HCT116 (cell line): ENCODE data around the gene UMAD1. TPM values are rescaled to one million over a fixed set of nuclear protein-coding genes. Genes with fewer than 3 reads are reported as not detected.

ENCODE experiments used
- ATAC-seq: fragments of 200-7000 bp; cut with Tn5 transposase; 2 replicates; pipeline ENCODE4 v1.9.1; 2020; ENCODE audit warnings: mild to moderate bottlenecking, moderate library complexity
- BruUV-seq: library from RNA; stranded (reverse); fragments of 400-500 nt; replicated peaks from 2 replicates; lab custom pipeline; 2021; lab: Mats Ljungman, UMichigan
- CTCF ChIA-PET: fragments of 300-600 bp; sonication (Branson Sonifier 250); formaldehyde crosslinking; loops from one replicate; lab custom pipeline; 2021; ENCODE audit warnings: antibody characterized with exemption; lab: Charles Lee
- POLR2A ChIA-PET: fragments of 300-600, 350-600 bp; sonication (Branson Sonifier 250); formaldehyde crosslinking; loops from one replicate; lab custom pipeline; 2021; ENCODE audit warnings: antibody characterized with exemption; lab: Charles Lee
- RAD21 ChIA-PET, 2 experiments: fragments of 300-600 bp; sonication (Branson Sonifier 250); formaldehyde crosslinking; loops; one replicate each; lab custom pipeline; 2023; ENCODE audit warnings: low total read pairs in 2 of 2; ENCODE audit not compliant: uncharacterized antibody in 2 of 2, unreplicated experiment in 2 of 2, low non-redundant PET in 1 of 2; lab: Charles Lee
- DNase-seq: peaks from one replicate; pipeline ENCODE4 v3.0.0-alpha.2; 2010; ENCODE audit warnings: low read depth, low spot score
- H2AFZ ChIP-seq: fragments of 200-600 bp; shearing (Covaris generic), sonication (generic); 2 replicates; pipeline ENCODE4 v1.6.1; 2017; ENCODE audit warnings: low read depth, mixed run types, mixed read lengths, antibody characterized with exemption, low read length; ENCODE audit not compliant: poor library complexity, severe bottlenecking
- H3K27ac ChIP-seq: 2 replicates; pipeline ENCODE4 v1.5.1; 2012; ENCODE audit warnings: low read depth, low read length
- H3K27me3 ChIP-seq: fragments of 200-600 bp; sonication (generic); 2 replicates; pipeline ENCODE4 v1.6.1; 2016; ENCODE audit warnings: mixed run types, low read length, mixed read lengths; ENCODE audit not compliant: insufficient read depth
- H3K36me3 ChIP-seq, 2 experiments: fragments of 200-500 bp in 1 of 2; fragments of 200-600 bp in 1 of 2; sonication (Bioruptor generic) in 1 of 2; sonication (generic) in 1 of 2; 2 replicates each; pipeline versions ENCODE4 v1.5.1 to v1.6.1; 2014 to 2016; ENCODE audit warnings: low read length in 2 of 2, inconsistent platforms in 1 of 2, mixed read lengths in 1 of 2, mixed run types in 1 of 2; ENCODE audit not compliant: insufficient read depth in 2 of 2, control insufficient read depth in 1 of 2
- H3K4me1 ChIP-seq, 2 experiments: fragments of 200-600 bp in 1 of 2; sonication (generic) in 1 of 2; 2 replicates each; pipeline versions ENCODE4 v1.5.1 to v1.6.1; 2012 to 2017; ENCODE audit warnings: low read length in 2 of 2, inconsistent platforms in 1 of 2, mild to moderate bottlenecking in 1 of 2, mixed read lengths in 1 of 2, mixed run types in 1 of 2, moderate library complexity in 1 of 2; ENCODE audit not compliant: insufficient read depth in 2 of 2, control insufficient read depth in 1 of 2
- H3K4me2 ChIP-seq: fragments of 200-600 bp; sonication (generic); 2 replicates; pipeline ENCODE4 v1.6.1; 2017; ENCODE audit warnings: mixed run types, low read length, mixed read lengths
- H3K4me3 ChIP-seq, 2 experiments: fragments of 200-600 bp in 1 of 2; sonication (generic) in 1 of 2; replicated peaks in 1 of 2; 2 replicates each; pipeline ENCODE4 v1.5.1; 2011 to 2016; ENCODE audit warnings: low read length in 2 of 2, control low read depth in 1 of 2, low read depth in 1 of 2, mild to moderate bottlenecking in 1 of 2, mixed read lengths in 1 of 2, mixed run types in 1 of 2
- H3K79me2 ChIP-seq: fragments of 200-600 bp; sonication (generic); 2 replicates; pipeline ENCODE4 v1.6.1; 2017; ENCODE audit warnings: mild to moderate bottlenecking, mixed run types, low read length, moderate library complexity, mixed read lengths; ENCODE audit not compliant: insufficient read depth
- H3K9ac ChIP-seq: fragments of 200-600 bp; sonication (generic); 2 replicates; pipeline ENCODE4 v1.6.1; 2016; ENCODE audit warnings: low read length, mixed read lengths
- H3K9me2 ChIP-seq: fragments of 200-600 bp; sonication (generic), shearing (Covaris generic); 2 replicates; pipeline ENCODE4 v1.6.1; 2017; ENCODE audit warnings: mixed run types, mild to moderate bottlenecking, moderate library complexity; ENCODE audit not compliant: insufficient read depth
- H3K9me3 ChIP-seq, 2 experiments: fragments of 200-500 bp in 1 of 2; fragments of 200-600 bp in 1 of 2; sonication (Bioruptor generic) in 1 of 2; sonication (generic) in 1 of 2; 2 replicates each; pipeline ENCODE4 v1.6.1; 2014 to 2017; ENCODE audit warnings: low read length in 2 of 2, mixed read lengths in 2 of 2, inconsistent platforms in 1 of 2, low read depth in 1 of 2, mild to moderate bottlenecking in 1 of 2, mixed run types in 1 of 2, moderate library complexity in 1 of 2; ENCODE audit not compliant: control insufficient read depth in 1 of 2, insufficient read depth in 1 of 2
- H4K20me1 ChIP-seq: fragments of 200-600 bp; sonication (generic), shearing (Covaris generic); 2 replicates; pipeline ENCODE4 v1.6.1; 2017; ENCODE audit warnings: mixed run types, mild to moderate bottlenecking, moderate library complexity; ENCODE audit not compliant: insufficient read depth
- CBX3 ChIP-seq: IDR thresholded peaks from 2 replicates; pipeline ENCODE4 v1.6.1; 2012; ENCODE audit warnings: low read depth
- CEBPB ChIP-seq: IDR thresholded peaks from 2 replicates; pipeline ENCODE4 v1.6.1; 2012; ENCODE audit warnings: low read depth
- EZH2phosphoT487 ChIP-seq: fragments of 200-600 bp; IDR thresholded peaks from 2 replicates; pipeline ENCODE4 v1.6.1; 2018; ENCODE audit warnings: antibody characterized with exemption, borderline replicate concordance
- JUND ChIP-seq: IDR thresholded peaks from 2 replicates; pipeline ENCODE4 v1.6.1; 2012
- POLR2A ChIP-seq: IDR thresholded peaks from 2 replicates; pipeline ENCODE4 v1.7.0; 2011; ENCODE audit warnings: borderline replicate concordance; ENCODE audit not compliant: insufficient read depth, insufficient read length; ENCODE audit errors: extremely low read depth
- REST ChIP-seq: IDR thresholded peaks from 2 replicates; pipeline ENCODE4 v1.6.1; 2012; ENCODE audit warnings: low read depth
- SIN3A ChIP-seq: IDR thresholded peaks from 2 replicates; pipeline ENCODE4 v1.6.1; 2012; ENCODE audit warnings: low read depth
- SP1 ChIP-seq: IDR thresholded peaks from 2 replicates; pipeline ENCODE4 v1.6.1; 2012; ENCODE audit warnings: low read depth
- SRF ChIP-seq: IDR thresholded peaks from 2 replicates; pipeline ENCODE4 v1.6.1; 2012; ENCODE audit warnings: low read depth
- TCF7L2 ChIP-seq: IDR thresholded peaks from 2 replicates; pipeline ENCODE4 v1.7.0; 2011; ENCODE audit warnings: borderline replicate concordance, inconsistent platforms; ENCODE audit not compliant: insufficient read depth, insufficient read length; ENCODE audit errors: extremely low read depth
- YY1 ChIP-seq: IDR thresholded peaks from 2 replicates; pipeline ENCODE4 v1.6.1; 2011; ENCODE audit warnings: low read length, low read depth, moderate library complexity, mild to moderate bottlenecking; ENCODE audit not compliant: insufficient replicate concordance; ENCODE audit errors: extremely low read depth
- ZFX ChIP-seq: fragments of 450-650 bp; IDR thresholded peaks from 2 replicates; pipeline ENCODE4 v1.6.1; 2017
- ZNF274 ChIP-seq: fragments of 200-500 bp; sonication (Bioruptor generic); IDR thresholded peaks from 2 replicates; pipeline ENCODE4 v1.6.1; 2014; ENCODE audit warnings: mild to moderate bottlenecking, low read depth, low read length, inconsistent platforms
- intact Hi-C: fragments of 100-400 bp; cut with micrococcal nuclease; formaldehyde crosslinking; loops from 2 replicates; pipeline ENCODE4 v1.10.0; 2022
- total RNA-seq: library from RNA; stranded (reverse); gene quantifications from one replicate; pipeline ENCODE4 v1.2.1, GENCODE V29; 2021; ENCODE audit not compliant: unreplicated experiment
- TF ChIP-seq, protein P1 (sequence below): IDR thresholded peaks from 2 replicates; pipeline ENCODE4 v1.6.1; 2012

Gene UMAD1
- total RNA-seq, 1 experiment from 2014 or later: 12.7 TPM

DNA sequence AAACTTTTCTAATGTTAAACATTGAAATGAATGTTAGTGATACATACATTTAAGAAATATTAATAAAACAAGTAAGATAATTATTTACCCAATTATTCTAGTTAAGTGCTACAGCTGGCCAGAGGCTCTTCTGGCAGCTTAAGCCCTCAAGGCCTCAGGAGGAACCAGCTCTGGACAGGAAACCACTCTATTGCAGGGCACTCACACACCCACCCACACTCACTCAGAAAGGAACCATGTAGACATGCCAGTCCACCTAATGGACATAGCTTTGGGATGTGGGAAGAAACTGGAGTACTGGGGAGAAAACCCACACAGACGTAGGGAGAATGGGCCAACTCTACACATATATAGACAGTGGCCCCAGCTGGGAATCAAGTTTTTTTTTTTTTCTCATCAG lies 28.2 kb downstream of the UMAD1 start:
- DNase-seq: no peak
- no peak overlapping the region for H3K4me2 ChIP-seq
- H2AFZ ChIP-seq: no peak overlapping the region
- H3K79me2 ChIP-seq: 0 out of 2 replicates have a peak, but pooled peaks cover 5% of the 10 kb centered on the region
- intact Hi-C loops: no loop called here
- no peaks in the 10 kb centered on the region for H3K9me2 ChIP-seq
- ChIA-PET POLR2A (no interaction called here), CTCF (no interaction called here), RAD21 (no interaction called here)
- no peak overlapping the region for H3K4me3 ChIP-seq
- H3K9ac ChIP-seq: no peak overlapping the region
- no peaks in the 10 kb centered on the region for H3K9me3 ChIP-seq
- H4K20me1 ChIP-seq: no peaks in the 10 kb centered on the region
- TF ChIP-seq TCF7L2 (no peak), YY1 (no peak), REST (no peak), SRF (no peak), POLR2A (no peak)
- H3K36me3 ChIP-seq: no peaks in the 10 kb centered on the region
- H3K4me1 ChIP-seq: no peaks in the 10 kb centered on the region
- BruUV-seq: no TSS peak
- no peaks in the 10 kb centered on the region for H3K27me3 ChIP-seq
- H3K27ac ChIP-seq: no peak overlapping the region
- ATAC-seq: no peak

DNA sequence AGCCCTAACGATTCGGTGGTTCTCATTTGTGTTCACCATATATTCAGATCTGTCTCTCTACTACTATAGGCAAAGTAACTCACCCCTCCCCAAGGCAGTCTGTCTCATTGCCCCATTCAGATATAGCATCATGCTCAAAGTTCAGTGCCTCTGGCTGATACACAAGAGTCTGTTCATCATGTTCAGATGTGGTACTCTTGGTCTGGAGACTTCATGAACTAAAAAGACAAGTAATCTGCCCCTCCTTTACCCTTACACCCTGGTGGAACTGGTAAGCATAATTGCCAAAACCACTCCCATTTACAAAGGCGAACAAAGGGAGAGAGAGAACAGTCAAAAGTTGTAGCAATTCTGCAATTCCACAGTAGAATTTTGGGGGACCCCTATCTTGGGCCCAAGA lies 29.9 kb downstream of the UMAD1 start:
- POLR2A ChIA-PET: no interaction called here
- ATAC-seq (no peak), DNase-seq (no peak)
- Histone ChIP-seq H3K4me2 (no peak overlapping the region), H4K20me1 (no peaks in the 10 kb centered on the region), H3K27me3 (no peaks in the 10 kb centered on the region), H3K36me3 (no peaks in the 10 kb centered on the region; a peak in 1 of 4 replicates), H3K9ac (no peak overlapping the region), H3K9me3 (no peaks in the 10 kb centered on the region), H3K9me2 (no peaks in the 10 kb centered on the region), H2AFZ (no peak overlapping the region), H3K4me1 (no peaks in the 10 kb centered on the region), H3K27ac (no peak overlapping the region), H3K79me2 (0 out of 2 replicates have a peak, but pooled peaks cover 5% of the 10 kb centered on the region), H3K4me3 (no peak overlapping the region)
- no TSS peak for BruUV-seq
- CTCF ChIA-PET: no interaction called here
- intact Hi-C loops: no loop called here
- RAD21 ChIA-PET: no interaction called here
- TF ChIP-seq EZH2phosphoT487: no peak
- TF ChIP-seq CBX3: no peak
- no peak for TF ChIP-seq ZFX
- no peak for TF ChIP-seq ZNF274
- no peak for TF ChIP-seq REST
- no peak for TF ChIP-seq SIN3A
- no peak for TF ChIP-seq CEBPB
- TF ChIP-seq JUND: no peak
- no peak for TF ChIP-seq TCF7L2
- TF ChIP-seq YY1: no peak
- TF ChIP-seq, protein P1, sequence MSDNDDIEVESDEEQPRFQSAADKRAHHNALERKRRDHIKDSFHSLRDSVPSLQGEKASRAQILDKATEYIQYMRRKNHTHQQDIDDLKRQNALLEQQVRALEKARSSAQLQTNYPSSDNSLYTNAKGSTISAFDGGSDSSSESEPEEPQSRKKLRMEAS: no peak
- TF ChIP-seq SRF: no peak
- TF ChIP-seq SP1: no peak
